ENCODE measurements around the gene SLC35F3.

GRCh38 chr1:234093741-234094140 lies 189.3 kb downstream of the SLC35F3 start:
- no peak for TF ChIP-seq CTCF (IDR thresholded peaks at IDR 0.05)
- TF ChIP-seq POLR2AphosphoS5 (IDR thresholded peaks at IDR 0.05; ENCODE audit: insufficient read depth in 1 of 2, low read depth in 1 of 2), result no peak
